Upper lobe of left lung (tissue), 4 donors: Measurements from ENCODE around the gene MYO16.

Experiments
- EP300 ChIP-seq, 4 donors: sonication (generic); formaldehyde crosslinking; IDR thresholded peaks; one replicate each; pipeline ENCODE4 v1.5.1; 2017; ENCODE audit warnings: antibody characterized with exemption in 4 of 4, control low read depth in 2 of 4
- POLR2A ChIP-seq, 4 donors: fragments of 450-650 bp; IDR thresholded peaks; one replicate each; pipeline ENCODE4 v1.5.1; 2016 to 2017; ENCODE audit warnings: antibody characterized with exemption in 4 of 4, mild to moderate bottlenecking in 2 of 4
- POLR2AphosphoS5 ChIP-seq, 2 donors: sonication (generic); formaldehyde crosslinking; IDR thresholded peaks; one replicate each; pipeline ENCODE4 v1.5.1; 2017; ENCODE audit warnings: antibody characterized with exemption in 2 of 2
- TF ChIP-seq, protein P1 (sequence below), 6 experiments: fragments of 450-650 bp in 4 of 6; fragments of 200-600 bp in 2 of 6; sonication (generic) in 2 of 6; IDR thresholded peaks; one replicate each; pipeline ENCODE4 v1.5.1; 2016 to 2019; ENCODE audit warnings: antibody characterized with exemption in 6 of 6

DNA sequence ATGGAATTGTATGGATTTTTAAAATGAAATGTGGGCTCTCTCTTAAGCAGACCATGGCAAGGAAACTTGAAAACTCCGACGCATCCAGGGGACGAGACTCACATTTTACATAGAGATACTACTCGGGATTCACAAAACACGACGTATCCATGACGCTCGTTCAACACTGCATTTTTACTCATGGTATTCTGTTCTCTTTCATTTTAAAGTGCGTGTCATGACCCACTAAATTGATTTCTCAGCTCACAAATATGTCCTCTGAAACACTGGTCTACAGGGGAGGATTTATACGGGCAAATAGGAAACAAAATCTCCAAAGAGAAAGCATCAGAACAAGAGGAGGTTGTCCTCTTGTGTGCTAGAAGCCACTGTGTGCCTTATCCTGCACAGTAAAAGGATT is 523.5 kb downstream of the MYO16 start:
- TF ChIP-seq, protein P1, sequence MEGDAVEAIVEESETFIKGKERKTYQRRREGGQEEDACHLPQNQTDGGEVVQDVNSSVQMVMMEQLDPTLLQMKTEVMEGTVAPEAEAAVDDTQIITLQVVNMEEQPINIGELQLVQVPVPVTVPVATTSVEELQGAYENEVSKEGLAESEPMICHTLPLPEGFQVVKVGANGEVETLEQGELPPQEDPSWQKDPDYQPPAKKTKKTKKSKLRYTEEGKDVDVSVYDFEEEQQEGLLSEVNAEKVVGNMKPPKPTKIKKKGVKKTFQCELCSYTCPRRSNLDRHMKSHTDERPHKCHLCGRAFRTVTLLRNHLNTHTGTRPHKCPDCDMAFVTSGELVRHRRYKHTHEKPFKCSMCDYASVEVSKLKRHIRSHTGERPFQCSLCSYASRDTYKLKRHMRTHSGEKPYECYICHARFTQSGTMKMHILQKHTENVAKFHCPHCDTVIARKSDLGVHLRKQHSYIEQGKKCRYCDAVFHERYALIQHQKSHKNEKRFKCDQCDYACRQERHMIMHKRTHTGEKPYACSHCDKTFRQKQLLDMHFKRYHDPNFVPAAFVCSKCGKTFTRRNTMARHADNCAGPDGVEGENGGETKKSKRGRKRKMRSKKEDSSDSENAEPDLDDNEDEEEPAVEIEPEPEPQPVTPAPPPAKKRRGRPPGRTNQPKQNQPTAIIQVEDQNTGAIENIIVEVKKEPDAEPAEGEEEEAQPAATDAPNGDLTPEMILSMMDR (IDR thresholded peaks at IDR 0.05): no peak
- TF ChIP-seq POLR2A (IDR thresholded peaks at IDR 0.05) (no peak), EP300 (IDR thresholded peaks at IDR 0.05) (no peak), POLR2AphosphoS5 (IDR thresholded peaks at IDR 0.05) (no peak)
